T follicular helper cell (primary cell): ENCODE results near the gene ATP10D.
"Not testable (repeated sequence)": the region's sequence is repeated elsewhere in the genome, so short reads cannot be mapped to it uniquely, and the experiment has no call there.

ENCODE experiments used
- DNase-seq: peaks from one replicate; pipeline ENCODE4 v3.0.0-alpha.2; 2020; ENCODE audit warnings: low read depth

ATP10D gene

GRCh38 chr4:47488706-47489105 lies 3.6 kb downstream of the ATP10D start:
- DNase-seq: no peak

- DNase-seq: no peak
These were observed 5.5 kb downstream of the ATP10D start for GRCh38 chr4:47490550-47490949.

- DNase-seq: no peak
These were observed 8.4 kb downstream of the ATP10D start for GRCh38 chr4:47493238-47494123.

- DNase-seq: no peak
These were observed 9.0 kb downstream of the ATP10D start for GRCh38 chr4:47494124-47494430.

- DNase-seq: no peak
These were observed 13.8 kb downstream of the ATP10D start for GRCh38 chr4:47498899-47499298.

- DNase-seq: no peak
These were observed 14.6 kb downstream of the ATP10D start for GRCh38 chr4:47499700-47500099.

GRCh38 chr4:47500776-47501175 lies 15.7 kb downstream of the ATP10D start:
- no peak for DNase-seq

GRCh38 chr4:47505147-47505546 lies 20.1 kb downstream of the ATP10D start:
- no peak for DNase-seq

- no peak for DNase-seq
These were observed 20.6 kb downstream of the ATP10D start for GRCh38 chr4:47505666-47506065.

- DNase-seq: no peak
These were observed 25.6 kb downstream of the ATP10D start for GRCh38 chr4:47510506-47511143.

GRCh38 chr4:47513461-47513860 lies 28.4 kb downstream of the ATP10D start:
- DNase-seq: no peak

- DNase-seq: no peak
These were observed 34.3 kb downstream of the ATP10D start for GRCh38 chr4:47519239-47519883.

GRCh38 chr4:47525154-47525819 lies 40.2 kb downstream of the ATP10D start:
- no peak for DNase-seq

GRCh38 chr4:47526281-47526680 lies 41.2 kb downstream of the ATP10D start:
- no peak for DNase-seq

GRCh38 chr4:47528646-47529045 lies 43.6 kb downstream of the ATP10D start:
- DNase-seq: not testable (repeated sequence)

GRCh38 chr4:47530801-47531200 lies 45.7 kb downstream of the ATP10D start:
- no peak for DNase-seq

- DNase-seq: no peak
These were observed 46.3 kb downstream of the ATP10D start for GRCh38 chr4:47531241-47531953.

GRCh38 chr4:47531954-47532321 lies 46.9 kb downstream of the ATP10D start:
- no peak for DNase-seq

- DNase-seq: no peak
These were observed 47.6 kb downstream of the ATP10D start for GRCh38 chr4:47532658-47533057.

GRCh38 chr4:47533689-47534347 lies 48.7 kb downstream of the ATP10D start:
- no peak for DNase-seq

- DNase-seq: no peak
These were observed 49.7 kb downstream of the ATP10D start for GRCh38 chr4:47534772-47535171.
